SK-N-SH treated with all-trans-retinoic acid at 6 μM for 48 hours (cell line): ENCODE data around the gene CDK5RAP2.
"Not testable (repeated sequence)": the region's sequence is repeated elsewhere in the genome, so short reads cannot be mapped to it uniquely, and the experiment has no call there.

Experiments
- ATAC-seq: fragments of 200-7000 bp; cut with Tn5 transposase; 3 replicates; pipeline ENCODE4 v1.9.1; 2020; ENCODE audit warnings: mild to moderate bottlenecking, moderate library complexity
- ARNTL ChIP-seq: fragments of 450-650 bp; formaldehyde crosslinking; IDR thresholded peaks from 2 replicates; pipeline ENCODE4 v1.5.0; 2020; ENCODE audit warnings: low read depth, mild to moderate bottlenecking, moderate library complexity, borderline replicate concordance
- BACH2 ChIP-seq: fragments of 250-450 bp; sonication (Bioruptor Pico); IDR thresholded peaks from 2 replicates; pipeline ENCODE4 v1.9.0; 2021; ENCODE audit warnings: mild to moderate bottlenecking, borderline replicate concordance
- CSDC2 ChIP-seq: fragments of 250-450 bp; sonication (Bioruptor Pico); IDR thresholded peaks from 2 replicates; pipeline ENCODE4 v1.5.0; 2020; ENCODE audit warnings: mild to moderate bottlenecking, moderate library complexity
- ESRRG ChIP-seq: fragments of 250-450 bp; sonication (Bioruptor Pico); IDR thresholded peaks from 2 replicates; pipeline ENCODE4 v1.6.1; 2021; ENCODE audit warnings: mild to moderate bottlenecking
- GLIS3 ChIP-seq: fragments of 250-450 bp; sonication (Bioruptor Pico); IDR thresholded peaks from 2 replicates; pipeline ENCODE4 v1.5.0; 2020; ENCODE audit warnings: mild to moderate bottlenecking, moderate library complexity
- ISL1 ChIP-seq: fragments of 250-450 bp; sonication (Bioruptor Pico); IDR thresholded peaks from 2 replicates; pipeline ENCODE4 v2.1.2; 2022; ENCODE audit warnings: mild to moderate bottlenecking, moderate library complexity
- OSR1 ChIP-seq: fragments of 250-450 bp; sonication (Bioruptor Pico); IDR thresholded peaks from 2 replicates; pipeline ENCODE4 v1.8.0; 2022; ENCODE audit warnings: moderate library complexity, mild to moderate bottlenecking, inconsistent platforms
- PATZ1 ChIP-seq: fragments of 250-450 bp; sonication (Bioruptor Pico); IDR thresholded peaks from 2 replicates; pipeline ENCODE4 v1.8.0; 2020; ENCODE audit warnings: mild to moderate bottlenecking, moderate library complexity, borderline replicate concordance
- PPARA ChIP-seq: fragments of 250-450 bp; sonication (Bioruptor Pico); IDR thresholded peaks from 2 replicates; pipeline ENCODE4 v1.5.0; 2020; ENCODE audit warnings: mild to moderate bottlenecking, borderline replicate concordance
- RARB ChIP-seq: fragments of 250-450 bp; sonication (Bioruptor Pico); IDR thresholded peaks from 2 replicates; pipeline ENCODE4 v1.8.0; 2021; ENCODE audit warnings: mild to moderate bottlenecking, moderate library complexity
- SNAI2 ChIP-seq: fragments of 250-450 bp; sonication (Bioruptor Pico); IDR thresholded peaks from 2 replicates; pipeline ENCODE4 v1.5.0; 2020; ENCODE audit warnings: mild to moderate bottlenecking, moderate library complexity
- TCF4 ChIP-seq: fragments of 250-450 bp; sonication (Bioruptor Pico); IDR thresholded peaks from 2 replicates; pipeline ENCODE4 v1.8.0; 2021; ENCODE audit warnings: mild to moderate bottlenecking, moderate library complexity, borderline replicate concordance
- TOX ChIP-seq: fragments of 250-450 bp; sonication (Bioruptor Pico); IDR thresholded peaks from 2 replicates; pipeline ENCODE4 v1.8.0; 2021; ENCODE audit warnings: mild to moderate bottlenecking, moderate library complexity, borderline replicate concordance
- TSHZ2 ChIP-seq: fragments of 250-450 bp; sonication (Bioruptor Pico); IDR thresholded peaks from 2 replicates; pipeline ENCODE4 v1.5.0; 2020; ENCODE audit warnings: mild to moderate bottlenecking, moderate library complexity
- ZC3H10 ChIP-seq: fragments of 250-450 bp; sonication (Bioruptor Pico); IDR thresholded peaks from 2 replicates; pipeline ENCODE4 v1.5.1; 2021; ENCODE audit warnings: mild to moderate bottlenecking, moderate library complexity
- ZFP30 ChIP-seq: fragments of 450-650 bp; formaldehyde crosslinking; IDR thresholded peaks from 2 replicates; pipeline ENCODE4 v1.5.0; 2022; ENCODE audit warnings: mild to moderate bottlenecking, moderate library complexity
- ZNF565 ChIP-seq: fragments of 450-650 bp; formaldehyde crosslinking; conservative IDR thresholded peaks from 2 replicates; pipeline ENCODE4 v1.5.0; 2020; ENCODE audit warnings: low read depth, mild to moderate bottlenecking, moderate library complexity
- ZNF8 ChIP-seq: fragments of 450-650 bp; formaldehyde crosslinking; IDR thresholded peaks from 2 replicates; pipeline ENCODE4 v1.5.0; 2020; ENCODE audit warnings: mild to moderate bottlenecking, moderate library complexity
- TF ChIP-seq, protein P1 (sequence below): fragments of 250-450 bp; sonication (Bioruptor Pico); IDR thresholded peaks from 2 replicates; pipeline ENCODE4 v1.8.0; 2021; ENCODE audit warnings: low read depth, mild to moderate bottlenecking, moderate library complexity, borderline replicate concordance
- TF ChIP-seq, protein P2 (sequence below): fragments of 250-450 bp; sonication (Bioruptor Pico); IDR thresholded peaks from 2 replicates; pipeline ENCODE4 v1.5.1; 2021; ENCODE audit warnings: mild to moderate bottlenecking, moderate library complexity
- TF ChIP-seq, protein P3 (sequence below): fragments of 250-450 bp; sonication (Bioruptor Pico); IDR thresholded peaks from 2 replicates; pipeline ENCODE4 v1.5.1; 2020; ENCODE audit warnings: low read depth, mild to moderate bottlenecking, moderate library complexity

CDK5RAP2 gene

GRCh38 chr9:120515996-120516395 is 64.0 kb downstream of the CDK5RAP2 start:
- not testable (repeated sequence) for ATAC-seq

- not testable (repeated sequence) for ATAC-seq
These were observed 64.5 kb downstream of the CDK5RAP2 start for GRCh38 chr9:120515481-120515880.

DNA sequence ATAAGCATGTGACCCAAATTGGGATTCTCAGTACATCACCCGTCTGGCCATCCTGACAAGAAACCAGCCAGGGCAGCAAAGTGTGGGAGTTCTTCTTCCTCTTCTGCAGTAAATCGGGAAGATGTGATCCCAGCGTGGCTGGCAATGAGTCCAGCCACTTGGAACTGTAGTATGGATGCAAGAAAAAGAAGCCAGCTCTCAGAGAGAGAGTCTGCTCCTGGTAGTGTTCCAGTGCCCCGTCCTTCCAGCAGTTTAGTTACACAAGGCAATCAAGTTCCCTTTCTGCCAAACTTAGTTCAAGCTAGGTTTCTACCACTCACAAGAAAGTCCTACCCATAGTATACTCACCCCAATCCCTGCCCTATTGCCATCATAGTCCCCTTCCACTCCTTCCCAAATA is 65.6 kb downstream of the CDK5RAP2 start:
- ATAC-seq, result no peak
- TF ChIP-seq TOX (CRISPR knock-in tag) (no peak), CSDC2 (CRISPR knock-in tag) (no peak), RARB (no peak), TCF4 (CRISPR knock-in tag) (no peak), GLIS3 (CRISPR knock-in tag) (no peak), BACH2 (CRISPR knock-in tag) (no peak), TSHZ2 (CRISPR knock-in tag) (no peak), OSR1 (CRISPR knock-in tag) (no peak), PPARA (CRISPR knock-in tag) (no peak), ZC3H10 (no peak)
- TF ChIP-seq, protein P1, sequence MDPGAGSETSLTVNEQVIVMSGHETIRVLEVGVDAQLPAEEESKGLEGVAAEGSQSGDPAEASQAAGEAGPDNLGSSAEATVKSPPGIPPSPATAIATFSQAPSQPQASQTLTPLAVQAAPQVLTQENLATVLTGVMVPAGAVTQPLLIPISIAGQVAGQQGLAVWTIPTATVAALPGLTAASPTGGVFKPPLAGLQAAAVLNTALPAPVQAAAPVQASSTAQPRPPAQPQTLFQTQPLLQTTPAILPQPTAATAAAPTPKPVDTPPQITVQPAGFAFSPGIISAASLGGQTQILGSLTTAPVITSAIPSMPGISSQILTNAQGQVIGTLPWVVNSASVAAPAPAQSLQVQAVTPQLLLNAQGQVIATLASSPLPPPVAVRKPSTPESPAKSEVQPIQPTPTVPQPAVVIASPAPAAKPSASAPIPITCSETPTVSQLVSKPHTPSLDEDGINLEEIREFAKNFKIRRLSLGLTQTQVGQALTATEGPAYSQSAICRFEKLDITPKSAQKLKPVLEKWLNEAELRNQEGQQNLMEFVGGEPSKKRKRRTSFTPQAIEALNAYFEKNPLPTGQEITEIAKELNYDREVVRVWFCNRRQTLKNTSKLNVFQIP (CRISPR knock-in tag), result no peak

DNA sequence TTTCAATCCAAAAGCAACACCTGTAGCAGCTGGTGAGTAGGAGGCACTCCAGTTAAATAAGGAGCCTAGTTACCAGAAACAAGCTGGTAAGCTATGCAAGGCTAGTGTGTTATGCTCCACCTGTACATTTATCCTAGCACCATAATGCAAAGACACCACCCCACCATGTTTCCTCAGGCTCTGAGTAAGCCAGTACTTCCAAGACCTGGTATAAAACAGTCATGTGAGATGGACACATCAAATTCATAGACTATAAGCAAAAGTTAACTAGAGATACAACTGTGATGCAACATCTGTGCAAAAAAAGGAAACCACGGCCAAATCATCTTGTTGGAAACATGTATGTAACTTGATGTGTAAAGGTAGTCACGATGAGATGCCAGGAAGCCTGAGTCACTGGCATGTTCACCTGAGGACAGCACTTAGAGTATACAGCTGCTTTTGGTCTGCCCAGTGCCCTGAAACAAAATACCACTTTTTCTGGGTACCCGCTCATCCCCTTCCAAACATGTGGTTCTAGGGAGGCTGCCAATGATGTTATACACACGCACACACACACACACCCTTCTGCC is 66.1 kb downstream of the CDK5RAP2 start:
- TF ChIP-seq ISL1 (CRISPR knock-in tag) (no peak), ARNTL (CRISPR knock-in tag) (no peak), SNAI2 (CRISPR knock-in tag) (no peak), TSHZ2 (CRISPR knock-in tag) (no peak), PPARA (CRISPR knock-in tag) (no peak), TCF4 (CRISPR knock-in tag) (no peak), ZNF565 (CRISPR knock-in tag) (no peak), CSDC2 (CRISPR knock-in tag) (no peak), ZNF8 (CRISPR knock-in tag) (no peak), ZFP30 (CRISPR knock-in tag) (no peak), BACH2 (CRISPR knock-in tag) (no peak), ESRRG (CRISPR knock-in tag) (no peak), OSR1 (CRISPR knock-in tag) (no peak), PATZ1 (CRISPR knock-in tag) (no peak), GLIS3 (CRISPR knock-in tag) (no peak)
- TF ChIP-seq, protein P2, sequence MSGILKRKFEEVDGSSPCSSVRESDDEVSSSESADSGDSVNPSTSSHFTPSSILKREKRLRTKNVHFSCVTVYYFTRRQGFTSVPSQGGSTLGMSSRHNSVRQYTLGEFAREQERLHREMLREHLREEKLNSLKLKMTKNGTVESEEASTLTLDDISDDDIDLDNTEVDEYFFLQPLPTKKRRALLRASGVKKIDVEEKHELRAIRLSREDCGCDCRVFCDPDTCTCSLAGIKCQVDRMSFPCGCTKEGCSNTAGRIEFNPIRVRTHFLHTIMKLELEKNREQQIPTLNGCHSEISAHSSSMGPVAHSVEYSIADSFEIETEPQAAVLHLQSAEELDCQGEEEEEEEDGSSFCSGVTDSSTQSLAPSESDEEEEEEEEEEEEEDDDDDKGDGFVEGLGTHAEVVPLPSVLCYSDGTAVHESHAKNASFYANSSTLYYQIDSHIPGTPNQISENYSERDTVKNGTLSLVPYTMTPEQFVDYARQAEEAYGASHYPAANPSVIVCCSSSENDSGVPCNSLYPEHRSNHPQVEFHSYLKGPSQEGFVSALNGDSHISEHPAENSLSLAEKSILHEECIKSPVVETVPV (CRISPR knock-in tag), result no peak
- TF ChIP-seq, protein P1 (CRISPR knock-in tag), result no peak
- TF ChIP-seq, protein P3, sequence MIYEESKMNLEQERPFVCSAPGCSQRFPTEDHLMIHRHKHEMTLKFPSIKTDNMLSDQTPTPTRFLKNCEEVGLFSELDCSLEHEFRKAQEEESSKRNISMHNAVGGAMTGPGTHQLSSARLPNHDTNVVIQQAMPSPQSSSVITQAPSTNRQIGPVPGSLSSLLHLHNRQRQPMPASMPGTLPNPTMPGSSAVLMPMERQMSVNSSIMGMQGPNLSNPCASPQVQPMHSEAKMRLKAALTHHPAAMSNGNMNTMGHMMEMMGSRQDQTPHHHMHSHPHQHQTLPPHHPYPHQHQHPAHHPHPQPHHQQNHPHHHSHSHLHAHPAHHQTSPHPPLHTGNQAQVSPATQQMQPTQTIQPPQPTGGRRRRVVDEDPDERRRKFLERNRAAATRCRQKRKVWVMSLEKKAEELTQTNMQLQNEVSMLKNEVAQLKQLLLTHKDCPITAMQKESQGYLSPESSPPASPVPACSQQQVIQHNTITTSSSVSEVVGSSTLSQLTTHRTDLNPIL, result no peak
- ATAC-seq, result no peak
